HEK293 (cell line): ENCODE data around the gene LDB2.

Experiments used
- PRDM1 ChIP-seq: fragments of 450-650 bp; formaldehyde crosslinking; IDR thresholded peaks from 2 replicates; pipeline ENCODE4; 2016; ENCODE audit warnings: missing biosample characterization, missing genetic modification characterization
- TRIM28 ChIP-seq: IDR thresholded peaks from 2 replicates; pipeline ENCODE4 v1.6.1; 2011; ENCODE audit warnings: low read length, control low read depth, borderline replicate concordance
- ZBTB20 ChIP-seq: fragments of 450-650 bp; formaldehyde crosslinking; IDR thresholded peaks from 2 replicates; pipeline ENCODE4 v1.5.1; 2016; ENCODE audit warnings: missing biosample characterization, missing genetic modification characterization
- ZNF473 ChIP-seq: fragments of 450-650 bp; formaldehyde crosslinking; IDR thresholded peaks from 2 replicates; pipeline ENCODE4 v1.5.1; 2017; ENCODE audit warnings: missing biosample characterization, missing genetic modification characterization
- ZNF48 ChIP-seq: fragments of 450-650 bp; formaldehyde crosslinking; IDR thresholded peaks from 2 replicates; pipeline ENCODE4 v1.5.1; 2016; ENCODE audit warnings: missing biosample characterization, missing genetic modification characterization
- TF ChIP-seq, protein P1 (sequence below): fragments of 450-650 bp; formaldehyde crosslinking; IDR thresholded peaks from 2 replicates; pipeline ENCODE4 v1.5.1; 2016; ENCODE audit warnings: missing biosample characterization, missing genetic modification characterization

DNA sequence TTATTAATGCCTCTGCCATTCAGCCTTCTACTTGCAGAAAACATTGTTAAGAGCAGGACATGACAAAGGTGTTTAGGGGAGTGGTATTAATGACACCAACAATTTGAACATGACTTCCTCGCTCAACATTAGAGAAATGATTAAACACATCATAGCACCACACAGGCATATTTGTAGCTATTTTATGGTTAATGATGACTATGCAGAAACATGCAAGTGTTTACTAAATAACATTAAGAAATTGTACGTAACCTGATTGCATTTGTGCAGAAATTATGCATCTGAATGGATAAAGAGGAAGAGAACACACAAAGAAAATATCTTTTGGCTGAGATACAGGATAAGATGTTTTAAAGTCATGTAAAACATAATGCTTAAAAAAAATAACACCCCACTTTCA, 323.5 kb downstream of the LDB2 start:
- no peak for TF ChIP-seq ZBTB20
- TF ChIP-seq, protein P1, sequence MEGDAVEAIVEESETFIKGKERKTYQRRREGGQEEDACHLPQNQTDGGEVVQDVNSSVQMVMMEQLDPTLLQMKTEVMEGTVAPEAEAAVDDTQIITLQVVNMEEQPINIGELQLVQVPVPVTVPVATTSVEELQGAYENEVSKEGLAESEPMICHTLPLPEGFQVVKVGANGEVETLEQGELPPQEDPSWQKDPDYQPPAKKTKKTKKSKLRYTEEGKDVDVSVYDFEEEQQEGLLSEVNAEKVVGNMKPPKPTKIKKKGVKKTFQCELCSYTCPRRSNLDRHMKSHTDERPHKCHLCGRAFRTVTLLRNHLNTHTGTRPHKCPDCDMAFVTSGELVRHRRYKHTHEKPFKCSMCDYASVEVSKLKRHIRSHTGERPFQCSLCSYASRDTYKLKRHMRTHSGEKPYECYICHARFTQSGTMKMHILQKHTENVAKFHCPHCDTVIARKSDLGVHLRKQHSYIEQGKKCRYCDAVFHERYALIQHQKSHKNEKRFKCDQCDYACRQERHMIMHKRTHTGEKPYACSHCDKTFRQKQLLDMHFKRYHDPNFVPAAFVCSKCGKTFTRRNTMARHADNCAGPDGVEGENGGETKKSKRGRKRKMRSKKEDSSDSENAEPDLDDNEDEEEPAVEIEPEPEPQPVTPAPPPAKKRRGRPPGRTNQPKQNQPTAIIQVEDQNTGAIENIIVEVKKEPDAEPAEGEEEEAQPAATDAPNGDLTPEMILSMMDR: no peak
- TF ChIP-seq ZNF473 (tag by site-specific recombination): no peak
- no peak for TF ChIP-seq PRDM1 (tag by site-specific recombination)
- no peak for TF ChIP-seq TRIM28
- TF ChIP-seq ZNF48 (tag by site-specific recombination): no peak
